Fibroblast of lung (primary cell): ENCODE results near the gene CCDC88C.

ENCODE experiments used
- CTCF ChIP-seq, 2 donors: IDR thresholded peaks in 1 of 2; conservative IDR thresholded peaks in 1 of 2; 1 replicate in 1 of 2; 2 replicates in 1 of 2; pipeline ENCODE4 v1.5.1; 2011 to 2012; ENCODE audit warnings: low read length in 2 of 2, control low read depth in 1 of 2, inconsistent platforms in 1 of 2, low read depth in 1 of 2, mild to moderate bottlenecking in 1 of 2
- EZH2 ChIP-seq: IDR thresholded peaks from 2 replicates; pipeline ENCODE4 v1.5.1; 2012; ENCODE audit warnings: low read length, control low read depth, mild to moderate bottlenecking; ENCODE audit errors: missing control alignments

GRCh38 chr14:91272341-91273272 lies 145.0 kb downstream of the CCDC88C start:
- TF ChIP-seq CTCF (conservative IDR thresholded peaks at IDR 0.05 in 1 of 2, IDR thresholded peaks at IDR 0.05 in 1 of 2; ENCODE audit: low read depth in 1 of 2, low read length in 2 of 2) (no peak), EZH2 (no peak)
